H9 (cell line): ENCODE data around the gene HAUS7. TPM values are rescaled to one million over a fixed set of nuclear protein-coding genes. Genes with fewer than 3 reads are reported as not detected.

Source experiments
- DNase-seq: peaks from one replicate; pipeline ENCODE4 v3.0.0-alpha.2; 2017
- H2AFZ ChIP-seq: one replicate; pipeline ENCODE4 v1.6.1; 2013; ENCODE audit warnings: mild to moderate bottlenecking, low read length, control low read depth, moderate library complexity
- H2AK5ac ChIP-seq: 2 replicates; pipeline ENCODE4 v1.6.1; 2013; ENCODE audit warnings: low read length, control low read depth, mixed read lengths; ENCODE audit not compliant: insufficient read length
- H2BK120ac ChIP-seq: one replicate; pipeline ENCODE4 v1.6.1; 2013; ENCODE audit warnings: low read depth, mild to moderate bottlenecking, low read length, control low read depth, inconsistent platforms; ENCODE audit not compliant: poor library complexity, severe bottlenecking
- H2BK12ac ChIP-seq: 2 replicates; pipeline ENCODE4 v1.6.1; 2013; ENCODE audit warnings: low read length, control low read depth, mixed read lengths, low read depth; ENCODE audit not compliant: insufficient read length
- H2BK15ac ChIP-seq: 2 replicates; pipeline ENCODE4 v1.6.1; 2013; ENCODE audit warnings: low read depth, low read length, control low read depth
- H2BK20ac ChIP-seq: one replicate; pipeline ENCODE4 v1.6.1; 2013; ENCODE audit warnings: low read depth, mild to moderate bottlenecking, low read length, control low read depth, inconsistent platforms; ENCODE audit not compliant: poor library complexity, severe bottlenecking
- H2BK5ac ChIP-seq: 2 replicates; pipeline ENCODE4 v1.6.1; 2013; ENCODE audit warnings: low read length, control low read depth, mixed read lengths; ENCODE audit not compliant: insufficient read length
- H3K14ac ChIP-seq: 2 replicates; pipeline ENCODE4 v1.6.1; 2013; ENCODE audit warnings: low read length, control low read depth; ENCODE audit not compliant: insufficient read depth
- H3K18ac ChIP-seq: 2 replicates; pipeline ENCODE4 v1.6.1; 2013; ENCODE audit warnings: low read depth, mild to moderate bottlenecking, mixed read lengths, low read length, control low read depth; ENCODE audit not compliant: insufficient read length
- H3K23ac ChIP-seq: 2 replicates; pipeline ENCODE4 v1.6.1; 2013; ENCODE audit warnings: low read length, control low read depth, mixed read lengths, low read depth; ENCODE audit not compliant: insufficient read length
- H3K23me2 ChIP-seq: 2 replicates; pipeline ENCODE4 v1.6.1; 2013; ENCODE audit warnings: low read depth, mild to moderate bottlenecking, mixed read lengths, low read length, control low read depth; ENCODE audit not compliant: insufficient read length, poor library complexity, severe bottlenecking
- H3K27ac ChIP-seq: 2 replicates; pipeline ENCODE4 v1.5.1; 2013; ENCODE audit warnings: low read length, control low read depth, mixed read lengths, low read depth; ENCODE audit not compliant: insufficient read length
- H3K27me3 ChIP-seq: 2 replicates; pipeline ENCODE4 v1.6.1; 2013; ENCODE audit warnings: low read length, control low read depth, inconsistent platforms; ENCODE audit not compliant: insufficient read depth
- H3K4ac ChIP-seq: 2 replicates; pipeline ENCODE4 v1.6.1; 2013; ENCODE audit warnings: low read depth, mild to moderate bottlenecking, control low read depth, inconsistent platforms, low read length, moderate library complexity
- H3K4me1 ChIP-seq: 2 replicates; pipeline ENCODE4 v1.6.1; 2013; ENCODE audit warnings: low read length, control low read depth, inconsistent platforms; ENCODE audit not compliant: insufficient read depth
- H3K4me2 ChIP-seq: 2 replicates; pipeline ENCODE4 v1.6.1; 2013; ENCODE audit warnings: low read length, control low read depth, mixed read lengths; ENCODE audit not compliant: insufficient read length, insufficient read depth
- H3K56ac ChIP-seq: 2 replicates; pipeline ENCODE4 v1.6.1; 2013; ENCODE audit warnings: low read depth, mild to moderate bottlenecking, mixed read lengths, low read length, control low read depth; ENCODE audit not compliant: insufficient read length
- H3K79me1 ChIP-seq: 2 replicates; pipeline ENCODE4 v1.6.1; 2013; ENCODE audit warnings: low read depth, mild to moderate bottlenecking, moderate library complexity, low read length, control low read depth, inconsistent platforms; ENCODE audit not compliant: insufficient read depth, poor library complexity, severe bottlenecking
- H3K79me2 ChIP-seq: 2 replicates; pipeline ENCODE4 v1.6.1; 2013; ENCODE audit warnings: low read length, control low read depth, inconsistent platforms; ENCODE audit not compliant: insufficient read depth
- H3K9ac ChIP-seq: 2 replicates; pipeline ENCODE4 v1.6.1; 2013; ENCODE audit warnings: low read length, control low read depth, mixed read lengths; ENCODE audit not compliant: insufficient read length; ENCODE audit errors: extremely low read depth
- H3K9me3 ChIP-seq: one replicate; pipeline ENCODE4 v1.6.1; 2013; ENCODE audit warnings: low read depth, low read length, inconsistent platforms; ENCODE audit not compliant: control insufficient read depth
- H3T11ph ChIP-seq: one replicate; pipeline ENCODE4 v1.6.1; 2013; ENCODE audit warnings: mild to moderate bottlenecking, low read length, control low read depth, inconsistent platforms
- H4K20me1 ChIP-seq: one replicate; pipeline ENCODE4 v1.6.1; 2013; ENCODE audit not compliant: control insufficient read depth, insufficient read length, insufficient read depth
- H4K5ac ChIP-seq: 2 replicates; pipeline ENCODE4 v1.6.1; 2013; ENCODE audit warnings: low read depth, mild to moderate bottlenecking, mixed read lengths, low read length, control low read depth; ENCODE audit not compliant: insufficient read length
- H4K8ac ChIP-seq: replicated peaks from 2 replicates; pipeline ENCODE4 v1.6.1; 2013; ENCODE audit warnings: low read length, control low read depth, mixed read lengths, low read depth; ENCODE audit not compliant: insufficient read length
- H4K91ac ChIP-seq: 2 replicates; pipeline ENCODE4 v1.6.1; 2013; ENCODE audit warnings: low read depth, mild to moderate bottlenecking, moderate library complexity, mixed read lengths, low read length, control low read depth; ENCODE audit not compliant: insufficient read length
- H3K27ac Mint-ChIP-seq, 3 experiments: 2 replicates in 2 of 3; 3 replicates in 1 of 3; pipeline ENCODE4 v1.8.0; 2020 to 2021; ENCODE audit warnings: mixed read lengths in 3 of 3, mild to moderate bottlenecking in 1 of 3, moderate library complexity in 1 of 3
- H3K27me3 Mint-ChIP-seq: 2 replicates; pipeline ENCODE4 v1.8.0; 2021; ENCODE audit warnings: low read depth, mild to moderate bottlenecking, moderate library complexity, mixed read lengths
- H3K36me3 Mint-ChIP-seq, 3 experiments: 2 replicates in 2 of 3; 3 replicates in 1 of 3; pipeline ENCODE4 v1.8.0; 2020 to 2021; ENCODE audit warnings: low read depth in 3 of 3, mixed read lengths in 3 of 3; ENCODE audit not compliant: insufficient read depth in 1 of 3
- H3K4me1 Mint-ChIP-seq, 2 experiments: 2 replicates each; pipeline ENCODE4 v1.8.0; 2020; ENCODE audit warnings: mixed read lengths in 2 of 2
- H3K4me3 Mint-ChIP-seq, 2 experiments: 2 replicates in 1 of 2; 3 replicates in 1 of 2; pipeline ENCODE4 v1.8.0; 2020 to 2021; ENCODE audit warnings: mild to moderate bottlenecking in 2 of 2, mixed read lengths in 2 of 2, moderate library complexity in 1 of 2
- H3K9me3 Mint-ChIP-seq, 2 experiments: 2 replicates in 1 of 2; 3 replicates in 1 of 2; pipeline ENCODE4 v1.8.0; 2020; ENCODE audit warnings: mild to moderate bottlenecking in 2 of 2, mixed read lengths in 2 of 2, moderate library complexity in 1 of 2
- WGBS: extraction: QIAGEN DNeasy Blood & Tissue Kit; methylation state at CpG from one replicate; pipeline ENCODE4 v1.1.7; 2013; ENCODE audit warnings: missing lambda C conversion rate, low lambda C conversion rate, mixed read lengths; ENCODE audit not compliant: insufficient read length; ENCODE audit errors: extremely low coverage; 5-methylcytosine and 5-hydroxymethylcytosine counted together
- total RNA-seq: library from RNA; stranded (reverse); gene quantifications from 2 replicates; pipeline ENCODE4 v1.2.1, GENCODE V29; 2021
- TF ChIP-seq, protein P1 (sequence below): fragments of 200-600 bp; sonication (generic); conservative IDR thresholded peaks from 3 replicates; pipeline ENCODE4 v1.8.0; 2021; ENCODE audit warnings: antibody characterized with exemption, mild to moderate bottlenecking

The HAUS7 gene
- total RNA-seq, 1 experiment from 2014 or later = 45.3 TPM

GRCh38 chrX:153516073-153516472 is 45.7 kb upstream of the HAUS7 start:
- Histone ChIP-seq H4K91ac (no peak overlapping the region), H3K79me2 (no peaks in the 10 kb centered on the region), H3K27ac (no peak overlapping the region), H4K20me1 (peaks cover 2% of the 10 kb centered on the region), H3K4ac (no peak overlapping the region), H2BK5ac (no peak overlapping the region), H2AK5ac (no peak overlapping the region), H4K8ac (no peak overlapping the region), H2AFZ (no peak overlapping the region), H2BK15ac (no peak overlapping the region), H4K5ac (no peak overlapping the region), H3K9me3 (peaks cover 30% of the 10 kb centered on the region), H2BK120ac (no peak overlapping the region), H3K27me3 (peaks cover 13% of the 10 kb centered on the region; the same call in 1 of the 2 replicates), H2BK12ac (no peak overlapping the region), H3T11ph (no peak overlapping the region), H3K56ac (no peak overlapping the region), H3K4me2 (no peak overlapping the region), H3K23me2 (peaks cover 4% of the 10 kb centered on the region), H3K9ac (no peak overlapping the region), H3K23ac (no peak overlapping the region), H2BK20ac (no peak overlapping the region), H3K14ac (no peak overlapping the region), H3K79me1 (no peaks in the 10 kb centered on the region), H3K4me1 (no peaks in the 10 kb centered on the region), H3K18ac (no peak overlapping the region)
- 100% methylated on average over 1 of the region's 9 CpGs for WGBS
- H3K9me3 Mint-ChIP-seq = peaks cover 40 to 45% of the 10 kb centered on the region in 2 experiments
- no peak for DNase-seq
- H3K27ac Mint-ChIP-seq = no peak overlapping the region
- peaks cover 4 to 8% (median 4%) of the 10 kb centered on the region in 3 experiments; a peak in 5 of 7 replicates for H3K36me3 Mint-ChIP-seq
- peak overlapping the region in 1 of 2 experiments; percentile 3; a peak in 2 of 5 replicates for H3K4me3 Mint-ChIP-seq
- TF ChIP-seq, protein P1, sequence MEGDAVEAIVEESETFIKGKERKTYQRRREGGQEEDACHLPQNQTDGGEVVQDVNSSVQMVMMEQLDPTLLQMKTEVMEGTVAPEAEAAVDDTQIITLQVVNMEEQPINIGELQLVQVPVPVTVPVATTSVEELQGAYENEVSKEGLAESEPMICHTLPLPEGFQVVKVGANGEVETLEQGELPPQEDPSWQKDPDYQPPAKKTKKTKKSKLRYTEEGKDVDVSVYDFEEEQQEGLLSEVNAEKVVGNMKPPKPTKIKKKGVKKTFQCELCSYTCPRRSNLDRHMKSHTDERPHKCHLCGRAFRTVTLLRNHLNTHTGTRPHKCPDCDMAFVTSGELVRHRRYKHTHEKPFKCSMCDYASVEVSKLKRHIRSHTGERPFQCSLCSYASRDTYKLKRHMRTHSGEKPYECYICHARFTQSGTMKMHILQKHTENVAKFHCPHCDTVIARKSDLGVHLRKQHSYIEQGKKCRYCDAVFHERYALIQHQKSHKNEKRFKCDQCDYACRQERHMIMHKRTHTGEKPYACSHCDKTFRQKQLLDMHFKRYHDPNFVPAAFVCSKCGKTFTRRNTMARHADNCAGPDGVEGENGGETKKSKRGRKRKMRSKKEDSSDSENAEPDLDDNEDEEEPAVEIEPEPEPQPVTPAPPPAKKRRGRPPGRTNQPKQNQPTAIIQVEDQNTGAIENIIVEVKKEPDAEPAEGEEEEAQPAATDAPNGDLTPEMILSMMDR = no peak
- H3K4me1 Mint-ChIP-seq = 0 out of 4 replicates have a peak, but pooled peaks cover 2 to 4% of the 10 kb centered on the region in 2 experiments
- H3K27me3 Mint-ChIP-seq = peaks cover 54% of the 10 kb centered on the region
